ENCODE data around the gene SLC46A2.

DNA sequence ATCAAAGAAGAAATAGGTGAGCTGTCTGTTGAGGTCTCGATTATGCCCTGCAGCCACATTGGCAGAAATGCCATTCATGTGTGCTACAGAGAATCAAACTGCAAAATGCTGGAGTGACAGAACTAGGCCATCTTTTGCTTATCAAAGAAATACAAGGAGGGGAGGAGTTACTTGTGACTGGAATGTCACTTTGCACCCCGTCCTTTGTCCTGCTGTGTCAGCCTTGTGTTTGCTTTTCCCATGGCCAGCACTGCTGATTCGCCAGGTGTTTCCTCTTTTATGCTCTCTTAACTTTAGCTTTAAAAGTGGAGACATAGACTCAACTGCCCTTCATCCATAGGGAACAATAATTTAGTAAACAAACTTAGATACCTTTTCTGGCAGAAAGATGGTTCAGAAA lies 54.3 kb downstream of the SLC46A2 start:
- TF ChIP-seq ZNF830 (CRISPR knock-in tag; IDR thresholded peaks at IDR 0.05): no peak
- no peak for TF ChIP-seq PHF21A (IDR thresholded peaks at IDR 0.05; ENCODE audit: borderline replicate concordance, low read depth)
- TF ChIP-seq, protein P1, sequence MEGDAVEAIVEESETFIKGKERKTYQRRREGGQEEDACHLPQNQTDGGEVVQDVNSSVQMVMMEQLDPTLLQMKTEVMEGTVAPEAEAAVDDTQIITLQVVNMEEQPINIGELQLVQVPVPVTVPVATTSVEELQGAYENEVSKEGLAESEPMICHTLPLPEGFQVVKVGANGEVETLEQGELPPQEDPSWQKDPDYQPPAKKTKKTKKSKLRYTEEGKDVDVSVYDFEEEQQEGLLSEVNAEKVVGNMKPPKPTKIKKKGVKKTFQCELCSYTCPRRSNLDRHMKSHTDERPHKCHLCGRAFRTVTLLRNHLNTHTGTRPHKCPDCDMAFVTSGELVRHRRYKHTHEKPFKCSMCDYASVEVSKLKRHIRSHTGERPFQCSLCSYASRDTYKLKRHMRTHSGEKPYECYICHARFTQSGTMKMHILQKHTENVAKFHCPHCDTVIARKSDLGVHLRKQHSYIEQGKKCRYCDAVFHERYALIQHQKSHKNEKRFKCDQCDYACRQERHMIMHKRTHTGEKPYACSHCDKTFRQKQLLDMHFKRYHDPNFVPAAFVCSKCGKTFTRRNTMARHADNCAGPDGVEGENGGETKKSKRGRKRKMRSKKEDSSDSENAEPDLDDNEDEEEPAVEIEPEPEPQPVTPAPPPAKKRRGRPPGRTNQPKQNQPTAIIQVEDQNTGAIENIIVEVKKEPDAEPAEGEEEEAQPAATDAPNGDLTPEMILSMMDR (IDR thresholded peaks at IDR 0.05 in 2 of 3, conservative IDR thresholded peaks at IDR 0.05 in 1 of 3; ENCODE audit: insufficient read depth in 2 of 3, low read depth in 1 of 3, low read length in 3 of 3): no peak
- TF ChIP-seq POLR2AphosphoS5 (IDR thresholded peaks at IDR 0.05; ENCODE audit: control insufficient read depth, insufficient read depth, low read depth, low read length): no peak
- no peak for TF ChIP-seq ATF1 (CRISPR knock-in tag; IDR thresholded peaks at IDR 0.05)
- TF ChIP-seq ATF1 (tag; IDR thresholded peaks at IDR 0.05): no peak
